GM10266 (cell line): ENCODE results near the gene LUC7L2.
"Not testable (repeated sequence)": the region's sequence is repeated elsewhere in the genome, so short reads cannot be mapped to it uniquely, and the experiment has no call there.

ENCODE experiments used
- DNase-seq: peaks from one replicate; pipeline ENCODE4 v3.0.0; 2012; ENCODE audit errors: extremely low spot score
- CTCF ChIP-seq: IDR thresholded peaks from 2 replicates; pipeline ENCODE4 v1.5.1; 2012; ENCODE audit warnings: mild to moderate bottlenecking, low read depth; ENCODE audit not compliant: control insufficient read depth, insufficient read depth; ENCODE audit errors: missing control alignments

The LUC7L2 gene

GRCh38 chr7:139453673-139454321 lies 94.1 kb downstream of the LUC7L2 start:
- DNase-seq: no peak
- TF ChIP-seq CTCF: no peak

GRCh38 chr7:139455789-139456188 lies 96.1 kb downstream of the LUC7L2 start:
- DNase-seq: no peak
- no peak for TF ChIP-seq CTCF

- no peak for DNase-seq
- TF ChIP-seq CTCF: no peak
Measured at GRCh38 chr7:139456511-139456910, 96.8 kb downstream of the LUC7L2 start.

- no peak for TF ChIP-seq CTCF
- no peak for DNase-seq
Measured at GRCh38 chr7:139457153-139457946, 97.7 kb downstream of the LUC7L2 start.

- DNase-seq: not testable (repeated sequence)
Measured at GRCh38 chr7:139463421-139463820, 103.7 kb downstream of the LUC7L2 start.

- not testable (repeated sequence) for DNase-seq
Measured at GRCh38 chr7:139464511-139464910, 104.8 kb downstream of the LUC7L2 start.

GRCh38 chr7:139465072-139465471 lies 105.4 kb downstream of the LUC7L2 start:
- DNase-seq: not testable (repeated sequence)

- DNase-seq: not testable (repeated sequence)
Measured at GRCh38 chr7:139467729-139468128, 108.0 kb downstream of the LUC7L2 start.

- not testable (repeated sequence) for DNase-seq
Measured at GRCh38 chr7:139468281-139468680, 108.6 kb downstream of the LUC7L2 start.

- TF ChIP-seq CTCF: no peak
- no peak for DNase-seq
Measured at GRCh38 chr7:139471740-139472353, 112.2 kb downstream of the LUC7L2 start.
